ENCODE results near the gene NXPH1.

DNA sequence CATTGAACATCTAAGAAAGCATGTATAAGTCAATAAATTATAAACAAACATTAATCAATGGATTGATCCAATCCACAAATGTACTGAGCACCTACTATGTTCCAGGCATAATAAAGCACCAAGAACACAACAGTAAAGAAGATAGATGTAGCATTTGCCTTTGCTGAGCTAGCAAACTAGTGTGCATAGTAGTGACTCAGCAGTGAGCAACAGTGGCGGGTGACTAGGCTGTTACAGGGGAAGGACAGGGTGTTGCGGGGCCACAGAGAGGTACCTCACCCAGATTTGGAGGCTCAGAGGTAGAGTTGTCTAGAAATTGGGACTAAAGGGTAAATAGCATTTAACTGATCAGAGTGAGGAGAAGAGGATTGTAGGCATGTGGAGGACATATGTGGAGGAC lies 83.6 kb downstream of the NXPH1 start:
- TF ChIP-seq, protein P1, sequence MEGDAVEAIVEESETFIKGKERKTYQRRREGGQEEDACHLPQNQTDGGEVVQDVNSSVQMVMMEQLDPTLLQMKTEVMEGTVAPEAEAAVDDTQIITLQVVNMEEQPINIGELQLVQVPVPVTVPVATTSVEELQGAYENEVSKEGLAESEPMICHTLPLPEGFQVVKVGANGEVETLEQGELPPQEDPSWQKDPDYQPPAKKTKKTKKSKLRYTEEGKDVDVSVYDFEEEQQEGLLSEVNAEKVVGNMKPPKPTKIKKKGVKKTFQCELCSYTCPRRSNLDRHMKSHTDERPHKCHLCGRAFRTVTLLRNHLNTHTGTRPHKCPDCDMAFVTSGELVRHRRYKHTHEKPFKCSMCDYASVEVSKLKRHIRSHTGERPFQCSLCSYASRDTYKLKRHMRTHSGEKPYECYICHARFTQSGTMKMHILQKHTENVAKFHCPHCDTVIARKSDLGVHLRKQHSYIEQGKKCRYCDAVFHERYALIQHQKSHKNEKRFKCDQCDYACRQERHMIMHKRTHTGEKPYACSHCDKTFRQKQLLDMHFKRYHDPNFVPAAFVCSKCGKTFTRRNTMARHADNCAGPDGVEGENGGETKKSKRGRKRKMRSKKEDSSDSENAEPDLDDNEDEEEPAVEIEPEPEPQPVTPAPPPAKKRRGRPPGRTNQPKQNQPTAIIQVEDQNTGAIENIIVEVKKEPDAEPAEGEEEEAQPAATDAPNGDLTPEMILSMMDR (IDR thresholded peaks at IDR 0.05), result no peak
- TF ChIP-seq ATF2 (CRISPR knock-in tag; IDR thresholded peaks at IDR 0.05; ENCODE audit: borderline replicate concordance, low read depth) (no peak), ZNF423 (CRISPR knock-in tag; IDR thresholded peaks at IDR 0.05) (no peak), GRHL2 (CRISPR knock-in tag; IDR thresholded peaks at IDR 0.05; ENCODE audit: insufficient replicate concordance, severe bottlenecking) (no peak), TCF7 (CRISPR knock-in tag; IDR thresholded peaks at IDR 0.05; ENCODE audit: low read depth) (no peak), FOXP1 (CRISPR knock-in tag; IDR thresholded peaks at IDR 0.05; ENCODE audit: borderline replicate concordance) (no peak), NFYB (CRISPR knock-in tag; conservative IDR thresholded peaks at IDR 0.05; ENCODE audit: low read depth) (no peak), JUN (CRISPR knock-in tag; IDR thresholded peaks at IDR 0.05) (no peak), ZNF219 (CRISPR knock-in tag; IDR thresholded peaks at IDR 0.05; ENCODE audit: borderline replicate concordance) (no peak), NR1H2 (CRISPR knock-in tag; IDR thresholded peaks at IDR 0.05) (no peak), TEAD4 (CRISPR knock-in tag; IDR thresholded peaks at IDR 0.05) (no peak)
- TF ChIP-seq, protein P2, sequence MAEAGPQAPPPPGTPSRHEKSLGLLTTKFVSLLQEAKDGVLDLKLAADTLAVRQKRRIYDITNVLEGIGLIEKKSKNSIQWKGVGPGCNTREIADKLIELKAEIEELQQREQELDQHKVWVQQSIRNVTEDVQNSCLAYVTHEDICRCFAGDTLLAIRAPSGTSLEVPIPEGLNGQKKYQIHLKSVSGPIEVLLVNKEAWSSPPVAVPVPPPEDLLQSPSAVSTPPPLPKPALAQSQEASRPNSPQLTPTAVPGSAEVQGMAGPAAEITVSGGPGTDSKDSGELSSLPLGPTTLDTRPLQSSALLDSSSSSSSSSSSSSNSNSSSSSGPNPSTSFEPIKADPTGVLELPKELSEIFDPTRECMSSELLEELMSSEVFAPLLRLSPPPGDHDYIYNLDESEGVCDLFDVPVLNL (CRISPR knock-in tag; IDR thresholded peaks at IDR 0.05; ENCODE audit: borderline replicate concordance, low read depth), result no peak

All from WTC11 (cell line).